Medulla oblongata (tissue), 1 donor: Measurements from ENCODE around the gene USP20.
A peak's percentile ranks its signal among the peaks of the same experiment; 100 is the strongest.

Source experiments
- DNase-seq: peaks from one replicate; pipeline ENCODE4 v3.0.0-alpha.2; 2015; ENCODE audit errors: extremely low spot score

USP20 gene

DNA sequence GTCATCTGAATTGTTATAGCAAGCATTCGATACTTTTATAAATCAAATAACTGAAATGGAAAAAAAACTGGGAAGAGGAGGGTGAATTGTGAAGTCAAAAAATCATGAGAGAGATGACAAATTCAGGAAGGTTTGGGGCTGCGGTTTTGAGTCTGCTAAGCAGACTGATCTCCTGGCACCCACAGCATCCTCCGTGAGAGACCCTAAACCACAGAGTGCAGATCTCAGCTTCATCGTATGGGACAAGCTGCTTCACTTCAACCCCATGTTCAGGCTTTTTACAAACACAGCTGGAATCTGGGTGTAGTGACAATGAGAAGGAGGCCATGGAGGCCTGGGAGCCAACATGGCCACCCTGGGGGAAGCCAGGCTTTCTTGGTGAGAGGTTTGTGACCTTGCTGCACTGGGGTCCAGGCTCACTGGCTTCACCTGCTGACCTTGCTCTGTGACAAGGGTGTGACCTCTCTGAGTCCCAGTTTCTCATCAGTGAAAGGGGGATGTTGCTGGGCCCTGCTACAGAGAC is 19.4 kb downstream of the USP20 start:
- no peak for DNase-seq

DNA sequence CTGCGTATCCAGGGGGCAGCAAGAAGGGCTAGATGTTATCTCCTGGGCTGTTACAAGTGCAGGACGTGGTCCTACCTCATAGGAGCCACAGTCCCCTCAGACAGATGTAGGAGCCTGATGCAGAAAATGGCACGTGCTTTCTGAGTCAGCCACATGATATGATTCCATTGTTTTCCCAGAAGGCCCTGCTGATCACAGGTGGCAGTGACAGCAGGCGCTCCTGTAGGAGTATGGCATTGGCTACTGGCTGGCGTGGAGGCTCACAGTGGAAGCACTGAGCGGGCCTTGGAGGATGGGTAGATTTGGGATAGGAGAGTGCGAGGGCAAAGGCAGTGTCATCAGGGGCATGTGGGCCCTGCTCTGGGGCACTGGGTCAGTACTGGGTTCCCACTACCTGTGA is 21.9 kb downstream of the USP20 start:
- DNase-seq: no peak

DNA sequence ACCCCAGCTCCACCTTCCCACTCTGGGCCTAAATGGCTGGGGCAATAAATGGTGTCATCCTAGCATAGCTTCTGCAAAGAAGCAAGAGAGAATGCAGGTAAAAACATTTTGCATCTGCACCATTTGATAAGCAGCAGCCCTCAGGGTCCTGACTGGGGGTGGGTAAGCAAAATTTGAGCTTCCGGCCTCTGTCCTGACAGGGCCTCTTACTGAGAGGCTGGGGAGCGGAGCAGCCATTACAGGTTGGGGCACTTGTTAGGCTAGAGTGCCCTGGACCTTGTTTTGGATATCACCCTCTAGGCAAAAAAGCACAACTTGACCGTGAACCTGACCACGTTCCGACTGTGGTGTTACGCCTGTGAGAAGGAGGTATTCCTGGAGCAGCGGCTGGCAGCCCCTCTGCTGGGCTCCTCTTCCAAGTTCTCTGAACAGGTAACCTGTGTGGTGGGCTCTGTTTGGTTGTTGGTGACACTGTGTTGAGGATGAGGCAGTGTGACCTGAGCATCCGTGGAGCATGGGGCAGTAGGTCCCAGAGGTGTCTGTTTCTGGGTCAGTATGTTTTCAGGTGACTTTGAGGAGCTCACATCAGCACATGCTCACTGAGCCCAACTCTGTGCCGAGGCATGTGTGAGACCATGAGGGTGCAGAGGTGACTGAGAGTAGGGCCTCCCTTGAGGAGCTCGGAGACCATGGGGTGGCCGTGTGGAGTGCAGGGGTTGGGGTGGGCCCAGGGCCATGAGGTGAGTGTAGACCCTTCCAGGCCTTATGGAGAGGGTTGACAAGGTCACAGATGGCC is 23.1 kb downstream of the USP20 start:
- no peak for DNase-seq

DNA sequence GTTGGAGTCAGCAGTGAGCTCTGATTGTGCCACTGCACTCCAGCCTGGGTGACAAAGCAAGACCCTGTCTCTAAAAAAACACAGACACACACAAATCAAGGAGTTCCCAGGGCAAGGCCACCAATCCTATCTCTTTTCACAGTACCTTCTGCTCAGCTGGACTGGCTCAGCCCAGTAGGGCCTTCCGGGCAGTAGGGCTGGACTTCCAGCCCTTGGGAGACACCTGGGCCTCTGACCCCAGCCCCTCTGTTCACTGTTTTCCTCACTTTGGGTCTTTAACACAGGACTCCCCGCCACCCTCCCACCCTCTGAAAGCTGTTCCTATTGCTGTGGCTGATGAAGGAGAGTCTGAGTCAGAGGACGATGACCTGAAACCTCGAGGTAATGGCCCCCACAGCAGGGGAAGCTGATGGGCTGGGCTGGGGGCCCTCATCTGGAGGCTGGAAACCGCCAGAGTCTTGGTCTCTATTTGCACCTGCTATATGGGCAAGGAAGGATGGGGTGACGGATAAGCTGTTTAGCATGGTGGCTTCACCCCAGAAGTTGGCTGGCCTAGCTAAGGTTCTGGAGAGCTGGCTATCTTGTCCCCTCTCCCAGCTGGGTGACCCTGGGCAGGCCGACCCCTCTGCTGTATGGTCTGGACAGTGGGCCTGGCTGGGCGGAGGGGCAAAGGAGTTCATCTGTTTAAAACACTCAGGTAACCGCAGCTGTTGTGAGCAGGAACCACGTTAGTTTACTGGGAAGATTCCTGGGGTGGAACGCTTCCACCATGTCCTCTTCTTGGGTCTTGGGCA is 25.6 kb downstream of the USP20 start:
- no peak for DNase-seq

DNA sequence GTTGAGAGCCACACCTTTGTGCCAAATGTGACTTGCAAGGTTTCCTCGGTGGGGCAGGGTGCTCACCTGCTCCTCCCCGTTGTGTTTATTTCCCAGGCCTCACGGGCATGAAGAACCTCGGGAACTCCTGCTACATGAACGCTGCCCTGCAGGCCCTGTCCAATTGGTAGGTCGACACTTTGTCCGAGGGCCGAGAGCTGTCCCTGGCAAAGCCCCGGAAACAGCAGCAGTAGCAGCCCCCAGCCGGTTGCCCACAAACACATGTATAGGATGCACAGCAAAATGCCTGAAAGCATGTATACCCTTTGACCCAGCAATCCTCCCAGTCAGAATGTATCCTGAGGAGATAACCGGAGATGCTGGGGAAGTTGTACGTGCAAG is 26.2 kb downstream of the USP20 start:
- no peak for DNase-seq

DNA sequence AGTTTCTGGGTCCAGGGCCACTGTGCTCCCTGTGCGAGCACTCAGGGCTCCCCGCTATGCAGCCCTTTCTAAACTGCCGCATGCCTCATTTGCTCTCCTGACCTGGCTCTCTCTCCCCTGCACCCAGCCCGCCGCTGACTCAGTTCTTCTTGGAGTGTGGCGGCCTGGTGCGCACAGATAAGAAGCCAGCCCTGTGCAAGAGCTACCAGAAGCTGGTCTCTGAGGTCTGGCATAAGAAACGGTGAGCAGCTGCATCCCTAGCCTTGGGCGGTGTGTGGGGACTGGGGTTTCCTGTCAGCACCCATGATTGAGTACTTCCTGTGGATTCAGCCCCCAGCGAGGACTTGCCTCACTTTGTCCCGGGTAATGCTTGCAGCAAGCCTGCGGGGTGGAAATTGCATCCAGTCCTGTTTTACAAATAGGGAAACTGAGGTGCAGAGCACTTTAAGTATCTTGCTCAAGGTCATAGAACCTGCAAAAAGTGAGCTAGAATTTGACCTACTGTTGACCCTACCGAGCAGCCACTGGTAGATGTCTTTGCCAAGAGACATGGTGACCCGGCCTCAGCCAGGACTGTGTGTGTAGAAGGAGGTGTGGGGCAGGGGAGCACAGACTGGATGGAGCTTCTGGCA is 27.9 kb downstream of the USP20 start:
- DNase-seq: no peak

DNA sequence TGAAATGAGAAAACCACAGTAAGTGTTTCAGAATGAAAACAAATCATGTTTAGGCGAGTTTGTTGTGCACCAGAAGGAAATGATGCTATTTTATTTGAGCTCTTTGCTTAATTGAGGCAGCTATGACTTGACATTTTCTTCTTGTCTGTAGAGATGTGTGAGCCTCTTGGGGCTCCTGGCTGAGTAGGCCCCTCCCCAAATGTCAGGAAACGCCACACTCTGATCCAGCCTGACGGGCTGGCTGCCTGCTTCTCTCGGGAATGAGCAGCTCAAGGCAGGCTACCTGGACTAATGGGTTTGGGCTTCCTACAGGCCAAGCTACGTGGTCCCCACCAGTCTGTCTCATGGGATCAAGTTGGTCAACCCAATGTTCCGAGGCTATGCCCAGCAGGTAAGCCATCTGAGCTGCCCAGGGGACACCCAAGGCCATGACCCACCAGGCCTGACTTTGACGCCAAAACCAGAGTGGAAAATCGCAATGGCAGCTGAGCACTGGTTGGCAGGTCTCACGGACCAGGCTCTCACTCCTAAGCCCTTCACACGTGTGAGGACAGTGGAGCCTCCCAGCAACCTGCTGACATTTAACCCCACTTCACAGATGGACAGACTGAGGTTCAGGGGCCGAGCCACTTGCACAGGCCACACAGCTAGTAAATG is 29.9 kb downstream of the USP20 start:
- DNase-seq: no peak

DNA sequence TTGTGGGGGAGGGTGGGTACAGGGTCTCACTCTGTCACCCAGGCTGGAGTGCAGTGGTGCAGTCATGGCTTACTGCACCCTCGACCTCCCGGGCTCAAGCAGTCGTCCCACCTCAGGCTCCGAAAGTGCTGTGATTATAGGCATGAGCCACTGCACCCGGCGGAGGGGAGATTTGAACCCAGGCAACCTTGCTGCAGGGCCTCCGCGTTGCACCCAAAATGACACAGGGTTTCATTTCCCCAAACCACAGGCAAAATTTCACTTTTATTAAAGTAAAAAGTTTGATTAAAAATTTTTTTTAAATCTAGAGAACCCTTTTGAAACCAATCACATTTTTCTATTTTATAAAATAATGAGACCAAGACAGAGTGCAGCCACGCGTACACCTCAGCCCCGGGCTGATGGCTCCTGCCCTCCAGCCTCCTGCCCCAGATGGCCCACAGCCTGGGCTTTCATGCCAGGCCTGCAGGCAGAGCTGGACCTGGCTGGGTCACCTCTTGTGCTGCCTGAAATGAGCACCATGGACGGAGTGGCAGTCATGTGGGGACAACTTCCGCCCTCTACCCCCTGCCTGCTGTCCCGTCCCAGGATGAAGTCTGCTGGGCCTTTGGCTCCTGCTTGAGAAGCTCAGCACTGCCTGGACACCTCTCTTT is 30.5 kb downstream of the USP20 start:
- no peak for DNase-seq

DNA sequence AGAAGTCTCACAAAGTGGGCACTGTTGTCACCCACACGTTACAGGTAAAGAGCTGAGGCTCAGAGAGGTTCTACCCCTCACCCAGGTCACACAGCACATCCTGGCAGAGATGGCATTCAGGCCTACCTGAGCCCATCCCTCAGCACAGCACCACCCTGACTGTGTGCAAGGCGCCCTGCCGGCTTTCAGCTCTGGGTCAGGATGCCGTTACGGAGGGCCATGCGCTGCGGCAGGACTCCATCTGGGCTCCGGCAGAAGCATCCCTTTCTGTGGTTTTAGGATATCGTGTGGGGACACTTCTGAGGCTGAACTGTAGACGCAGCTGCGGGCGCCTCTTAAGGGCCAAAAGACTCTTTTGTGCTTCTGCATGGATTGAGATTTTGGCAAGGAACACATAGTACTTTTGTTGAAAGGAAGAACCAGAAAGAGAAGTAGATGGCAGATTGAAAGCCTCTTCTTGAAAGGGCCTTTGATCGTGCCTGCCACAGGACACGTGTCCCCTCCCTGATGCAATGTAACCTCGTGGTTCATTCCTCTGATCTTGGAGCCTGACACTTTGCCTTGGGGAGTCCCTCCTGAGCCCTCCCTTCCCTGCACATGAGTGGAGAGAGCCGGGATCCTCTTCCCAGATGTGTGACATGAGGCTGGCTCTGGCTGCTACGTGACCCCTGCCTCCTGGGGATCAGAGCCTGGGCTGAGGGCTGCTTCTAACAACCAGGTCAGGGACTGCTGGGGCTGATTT is 31.3 kb downstream of the USP20 start:
- DNase-seq: peak; percentile 42

DNA sequence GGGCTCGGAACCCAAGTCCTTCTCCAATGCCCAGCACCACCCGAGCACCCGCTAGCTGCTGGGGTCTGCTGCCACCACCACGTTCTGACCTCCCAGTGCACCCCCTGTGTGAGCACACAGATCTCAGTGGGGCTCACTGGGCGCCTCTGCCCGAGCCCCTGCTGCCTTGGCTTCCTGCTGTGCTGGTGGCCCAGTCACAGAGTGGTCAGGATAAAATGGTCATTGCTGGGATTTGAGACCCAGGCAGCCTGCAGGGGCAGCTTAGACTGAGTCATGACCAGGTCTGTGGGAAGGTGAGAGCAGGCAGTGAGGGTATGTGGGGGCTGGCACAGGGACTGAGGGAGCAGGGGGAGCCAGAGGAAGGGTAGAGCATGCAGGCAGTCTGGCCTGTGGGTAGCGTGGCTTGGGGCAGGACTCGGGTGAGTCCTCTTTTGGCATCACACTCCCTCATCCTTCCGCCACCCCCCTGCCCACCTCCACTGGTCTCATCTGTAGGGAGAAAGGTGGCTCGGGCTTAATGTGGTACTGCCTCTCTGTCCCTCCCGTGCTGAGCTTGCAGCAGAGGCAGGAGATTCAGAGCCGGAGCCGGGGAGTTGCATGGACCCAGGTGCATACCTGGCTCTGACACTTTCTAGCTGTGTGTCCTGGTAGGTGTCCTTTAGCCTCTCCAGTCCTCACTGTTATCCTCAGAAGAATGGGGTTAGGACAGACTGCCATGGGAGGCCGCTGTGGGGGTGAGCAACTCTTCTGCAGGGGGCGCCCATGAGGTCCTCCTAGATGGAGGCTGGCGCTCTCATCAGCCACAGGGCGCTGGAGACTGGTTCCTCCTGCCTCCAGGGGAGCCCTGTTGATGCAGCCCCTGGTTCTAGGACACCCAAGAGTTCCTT is 32.1 kb downstream of the USP20 start:
- DNase-seq: no peak

DNA sequence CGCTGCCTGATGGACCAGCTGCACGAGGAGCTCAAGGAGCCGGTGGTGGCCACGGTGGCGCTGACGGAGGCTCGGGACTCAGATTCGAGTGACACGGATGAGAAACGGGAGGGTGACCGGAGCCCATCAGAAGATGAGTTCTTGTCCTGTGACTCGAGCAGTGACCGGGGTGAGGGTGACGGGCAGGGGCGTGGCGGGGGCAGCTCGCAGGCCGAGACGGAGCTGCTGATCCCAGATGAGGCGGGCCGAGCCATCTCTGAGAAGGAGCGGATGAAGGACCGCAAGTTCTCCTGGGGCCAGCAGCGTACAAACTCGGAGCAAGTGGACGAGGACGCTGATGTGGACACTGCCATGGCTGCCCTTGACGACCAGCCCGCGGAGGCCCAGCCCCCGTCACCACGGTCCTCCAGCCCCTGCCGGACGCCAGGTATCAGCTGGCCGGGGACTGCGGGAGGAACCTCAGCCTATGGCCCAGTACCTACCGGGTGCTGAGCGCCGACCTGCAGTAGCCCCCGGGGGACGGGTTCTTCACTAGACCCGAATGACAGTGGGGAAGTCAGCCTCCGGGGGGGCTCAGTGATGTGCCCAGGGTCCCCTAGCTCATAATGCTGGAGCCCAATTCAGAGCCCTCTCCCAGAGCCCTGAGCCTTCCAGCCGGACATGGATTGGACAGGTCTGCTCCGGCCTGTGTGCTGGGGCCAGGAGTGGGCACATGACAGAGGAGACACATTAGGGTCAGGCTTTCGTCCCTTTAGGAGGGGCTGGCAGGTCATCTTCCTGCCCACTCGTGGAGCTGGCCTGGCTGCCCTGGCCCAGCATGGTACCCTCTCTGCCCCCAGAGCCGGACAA is 33.0 kb downstream of the USP20 start:
- DNase-seq: no peak

DNA sequence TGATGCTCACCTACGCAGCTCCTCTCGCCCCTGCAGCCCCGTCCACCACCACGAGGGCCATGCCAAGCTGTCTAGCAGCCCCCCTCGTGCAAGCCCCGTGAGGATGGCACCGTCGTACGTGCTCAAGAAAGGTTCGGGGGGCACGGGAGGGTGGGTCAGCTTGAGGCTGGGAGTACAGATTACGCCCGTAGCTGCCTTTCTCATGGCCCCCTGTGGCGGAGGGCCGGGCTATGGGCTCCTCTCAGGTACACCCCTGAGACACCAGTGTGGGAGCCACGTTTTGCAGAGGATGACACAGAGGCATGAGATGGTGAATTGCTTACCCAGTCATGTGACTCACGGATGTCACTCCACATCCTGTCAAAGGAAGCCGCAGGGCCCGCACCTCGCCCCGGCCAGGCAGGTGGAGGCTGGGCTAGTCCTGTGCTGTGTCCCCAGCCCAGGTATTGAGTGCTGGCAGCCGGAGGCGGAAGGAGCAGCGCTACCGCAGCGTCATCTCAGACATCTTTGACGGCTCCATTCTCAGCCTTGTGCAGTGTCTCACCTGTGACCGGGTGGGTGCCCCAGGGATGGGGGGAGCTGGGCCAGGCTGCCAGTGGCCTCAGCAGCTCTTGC is 33.7 kb downstream of the USP20 start:
- no peak for DNase-seq

DNA sequence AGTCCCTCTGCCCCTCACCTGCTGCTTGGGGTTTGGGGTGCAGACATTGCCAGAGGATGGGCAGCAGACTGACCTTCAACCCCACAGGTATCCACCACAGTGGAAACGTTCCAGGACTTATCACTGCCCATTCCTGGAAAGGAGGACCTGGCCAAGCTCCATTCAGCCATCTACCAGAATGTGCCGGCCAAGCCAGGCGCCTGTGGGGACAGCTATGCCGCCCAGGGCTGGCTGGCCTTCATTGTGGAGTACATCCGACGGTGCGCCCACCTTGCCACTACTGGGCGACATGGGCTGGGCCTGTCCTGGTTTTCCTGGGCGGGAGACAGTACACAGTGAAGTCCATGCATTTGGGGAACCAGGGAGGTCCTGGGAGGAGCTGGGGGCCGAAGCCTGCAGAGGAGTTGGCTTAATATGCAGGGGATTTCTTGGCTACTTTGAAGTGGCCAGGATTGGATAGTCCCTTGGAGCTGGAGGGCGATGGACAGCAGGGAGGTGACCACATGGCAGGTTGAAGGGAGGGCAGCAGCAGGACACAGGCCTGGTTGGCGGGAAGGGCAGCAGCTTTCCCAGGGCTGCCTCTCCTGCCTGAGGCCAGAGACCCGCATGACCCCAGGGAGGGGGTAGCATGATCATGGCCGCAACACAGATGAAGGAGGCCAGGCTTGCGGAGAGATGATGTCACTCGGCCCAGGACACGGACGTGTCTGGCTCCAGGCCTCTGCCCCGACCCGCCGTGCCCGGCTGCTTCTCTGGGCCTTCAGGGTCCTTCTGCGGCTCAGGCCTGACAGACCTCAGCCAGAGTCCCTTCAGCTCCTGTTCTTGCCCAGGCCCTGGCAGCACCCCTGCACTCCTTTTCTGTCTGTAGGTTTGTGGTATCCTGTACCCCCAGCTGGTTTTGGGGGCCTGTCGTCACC is 34.6 kb downstream of the USP20 start:
- DNase-seq: no peak

DNA sequence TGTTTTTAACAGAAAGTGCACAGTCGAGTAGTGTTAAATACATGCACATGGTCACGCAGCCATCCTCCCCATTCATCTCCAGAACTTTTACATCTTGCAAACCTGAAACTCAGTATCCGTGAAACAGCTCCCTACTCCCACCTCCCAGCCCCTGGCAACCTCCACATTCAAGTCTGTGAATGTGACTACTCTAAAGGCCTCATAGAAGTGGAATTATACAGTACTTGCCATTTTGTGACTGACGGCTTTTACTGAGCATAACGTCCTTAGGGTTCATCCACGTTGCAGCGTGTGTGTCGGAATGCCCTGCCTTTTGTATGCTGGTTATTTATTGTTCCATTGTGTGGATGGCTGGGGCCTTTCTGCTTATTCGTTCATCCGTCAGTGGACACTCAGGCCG is 35.8 kb downstream of the USP20 start:
- DNase-seq: no peak

DNA sequence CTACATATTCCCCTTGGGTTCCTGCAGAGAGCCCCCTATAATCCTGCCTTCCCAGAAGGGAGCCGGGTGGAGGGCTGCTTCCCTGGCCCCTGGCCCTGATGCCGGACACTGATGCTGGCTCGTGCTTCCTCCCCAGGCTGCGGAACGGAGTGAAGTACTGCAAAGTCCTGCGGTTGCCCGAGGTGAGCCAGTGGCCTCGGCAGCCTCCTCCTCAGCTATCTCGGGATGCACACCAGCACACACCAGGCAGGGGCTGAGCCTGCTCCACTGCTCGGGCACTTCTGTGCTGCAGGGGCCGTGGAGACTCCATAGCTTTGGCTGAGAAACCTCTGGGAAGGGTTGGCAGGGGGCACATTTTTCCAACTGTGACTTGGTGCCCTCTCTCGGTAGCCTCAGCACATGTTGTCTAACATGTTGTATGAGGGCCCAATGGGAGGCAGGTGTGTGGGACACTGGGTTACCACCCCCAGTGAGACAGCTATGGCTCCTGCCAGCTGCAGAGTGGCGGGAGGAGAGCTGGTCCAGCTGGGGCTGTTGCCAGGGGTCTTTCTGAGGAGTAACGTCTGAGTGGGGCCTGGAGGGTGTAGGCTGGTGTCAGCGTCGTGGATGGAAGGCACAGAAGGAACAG is 38.4 kb downstream of the USP20 start:
- DNase-seq: no peak

DNA sequence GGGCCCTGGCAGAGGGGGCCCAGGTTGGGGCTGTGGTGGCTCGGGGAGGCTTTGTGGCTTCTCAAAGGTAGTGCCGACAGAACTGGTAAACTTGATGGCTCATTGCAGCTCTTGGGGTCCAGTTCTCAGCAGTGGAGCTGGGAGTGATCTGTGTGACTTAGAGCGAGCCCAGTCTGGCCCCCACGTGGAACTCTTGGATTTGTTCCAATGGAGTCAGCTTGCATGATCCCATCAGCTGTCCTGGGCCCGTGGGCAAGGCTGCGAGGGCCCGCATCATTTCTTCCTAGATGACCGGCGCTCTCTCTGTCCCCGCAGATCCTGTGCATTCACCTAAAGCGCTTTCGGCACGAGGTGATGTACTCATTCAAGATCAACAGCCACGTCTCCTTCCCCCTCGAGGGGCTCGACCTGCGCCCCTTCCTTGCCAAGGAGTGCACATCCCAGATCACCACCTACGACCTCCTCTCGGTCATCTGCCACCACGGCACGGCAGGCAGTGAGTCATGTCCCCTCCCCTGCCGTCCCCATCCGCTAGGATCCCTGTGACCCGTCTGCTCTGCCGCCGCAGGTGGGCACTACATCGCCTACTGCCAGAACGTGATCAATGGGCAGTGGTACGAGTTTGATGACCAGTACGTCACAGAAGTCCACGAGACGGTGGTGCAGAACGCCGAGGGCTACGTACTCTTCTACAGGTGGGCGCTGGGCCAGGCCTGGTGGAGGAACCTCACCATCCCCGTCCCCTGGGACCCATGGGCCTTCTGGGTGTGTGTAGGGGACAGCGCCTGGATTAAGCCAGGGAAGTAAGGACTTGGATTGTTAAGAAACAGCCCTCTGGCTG is 39.2 kb downstream of the USP20 start:
- DNase-seq: no peak
